Measurements from ENCODE around the gene ATAD3B.
A peak's percentile ranks its signal among the peaks of the same experiment; 100 is the strongest.
"Not testable (repeated sequence)": the region's sequence is repeated elsewhere in the genome, so short reads cannot be mapped to it uniquely, and the experiment has no call there.

The ATAD3B gene

GRCh38 chr1:1521331-1521730 is 49.8 kb downstream of the ATAD3B start:
- no peak for TF ChIP-seq CTCF (IDR thresholded peaks at IDR 0.05; ENCODE audit: extremely low read depth, missing control alignments)
- no peak for DNase-seq (ENCODE audit: low spot score)

GRCh38 chr1:1522536-1522935 is 51.0 kb downstream of the ATAD3B start:
- not testable (repeated sequence) for DNase-seq (ENCODE audit: low spot score)

- DNase-seq (ENCODE audit: low spot score), result not testable (repeated sequence)
These were observed 51.7 kb downstream of the ATAD3B start for GRCh38 chr1:1523226-1523625.

- DNase-seq (ENCODE audit: low spot score), result peak; percentile 7
These were observed 52.1 kb downstream of the ATAD3B start for GRCh38 chr1:1523651-1524050.

- not testable (repeated sequence) for DNase-seq (ENCODE audit: low spot score)
These were observed 53.3 kb downstream of the ATAD3B start for GRCh38 chr1:1524750-1525383.

- DNase-seq (ENCODE audit: low spot score), result not testable (repeated sequence)
These were observed 54.9 kb downstream of the ATAD3B start for GRCh38 chr1:1526476-1526875.

GRCh38 chr1:1527092-1527816 is 55.7 kb downstream of the ATAD3B start:
- DNase-seq (ENCODE audit: low spot score), result peak; percentile 12
- TF ChIP-seq CTCF (IDR thresholded peaks at IDR 0.05; ENCODE audit: extremely low read depth, missing control alignments), result no peak

GRCh38 chr1:1528301-1529267 is 57.0 kb downstream of the ATAD3B start:
- TF ChIP-seq CTCF (IDR thresholded peaks at IDR 0.05; ENCODE audit: extremely low read depth, missing control alignments), result no peak
- DNase-seq (ENCODE audit: low spot score), result peak; percentile 14

GRCh38 chr1:1529321-1529720 is 57.8 kb downstream of the ATAD3B start:
- peak; percentile 17 for DNase-seq (ENCODE audit: low spot score)
- no peak for TF ChIP-seq CTCF (IDR thresholded peaks at IDR 0.05; ENCODE audit: extremely low read depth, missing control alignments)

GRCh38 chr1:1529936-1530335 is 58.4 kb downstream of the ATAD3B start:
- no peak for TF ChIP-seq CTCF (IDR thresholded peaks at IDR 0.05; ENCODE audit: extremely low read depth, missing control alignments)
- peak; percentile 5 for DNase-seq (ENCODE audit: low spot score)

Data from GM20000 (cell line).